HepG2 (cell line): ENCODE measurements around the gene ISG20L2. TPM values are rescaled to one million over a fixed set of nuclear protein-coding genes. Genes with fewer than 3 reads are reported as not detected.
A peak's percentile ranks its signal among the peaks of the same experiment; 100 is the strongest.

Source experiments
- BRCA1 ChIP-seq: sonication (generic); formaldehyde crosslinking; IDR thresholded peaks from 2 replicates; pipeline ENCODE4 v1.4.0; 2020; ENCODE audit warnings: missing genetic modification reagents
- FOSL2 ChIP-seq: sonication (generic); formaldehyde crosslinking; IDR thresholded peaks from 2 replicates; pipeline ENCODE4 v1.4.0; 2020; ENCODE audit warnings: missing genetic modification reagents
- HCFC1 ChIP-seq: fragments of 150-350 bp; IDR thresholded peaks from 2 replicates; pipeline ENCODE4 v1.6.1; 2014; ENCODE audit warnings: low read depth, low read length
- HDAC1 ChIP-seq: sonication (generic); formaldehyde crosslinking; IDR thresholded peaks from 2 replicates; pipeline ENCODE4 v1.5.1; 2020; ENCODE audit warnings: mild to moderate bottlenecking, missing genetic modification reagents
- HOXA7 ChIP-seq: sonication (generic); formaldehyde crosslinking; IDR thresholded peaks from 2 replicates; pipeline ENCODE4 v1.8.1; 2022; ENCODE audit warnings: mild to moderate bottlenecking, missing genetic modification reagents, moderate library complexity
- PAWR ChIP-seq: sonication (generic); formaldehyde crosslinking; IDR thresholded peaks from 2 replicates; pipeline ENCODE4 v1.4.0; 2020; ENCODE audit warnings: missing genetic modification reagents, mild to moderate bottlenecking, borderline replicate concordance
- RFXANK ChIP-seq: IDR thresholded peaks from 2 replicates; pipeline ENCODE4 v1.6.1; 2016
- SMAD3 ChIP-seq: sonication (generic); formaldehyde crosslinking; IDR thresholded peaks from 2 replicates; pipeline ENCODE4 v1.4.0; 2020; ENCODE audit warnings: missing genetic modification reagents
- TERF1 ChIP-seq: sonication (generic); formaldehyde crosslinking; IDR thresholded peaks from 2 replicates; pipeline ENCODE4 v1.8.0; 2022; ENCODE audit warnings: mild to moderate bottlenecking, missing genetic modification reagents, moderate library complexity
- TOPORS ChIP-seq: sonication (generic); formaldehyde crosslinking; IDR thresholded peaks from 2 replicates; pipeline ENCODE4 v1.8.0; 2023; ENCODE audit warnings: mild to moderate bottlenecking, missing genetic modification reagents
- ZBTB4 ChIP-seq: sonication (generic); formaldehyde crosslinking; IDR thresholded peaks from 2 replicates; pipeline ENCODE4 v1.4.0; 2020; ENCODE audit warnings: missing genetic modification reagents, mild to moderate bottlenecking, borderline replicate concordance
- ZBTB42 ChIP-seq: sonication (generic); formaldehyde crosslinking; IDR thresholded peaks from 2 replicates; pipeline ENCODE4 v1.5.0; 2020; ENCODE audit warnings: mild to moderate bottlenecking, missing genetic modification reagents
- ZFY ChIP-seq: sonication (generic); formaldehyde crosslinking; IDR thresholded peaks from 2 replicates; pipeline ENCODE4 v1.4.0; 2020; ENCODE audit warnings: missing genetic modification reagents
- ZIK1 ChIP-seq: sonication (generic); formaldehyde crosslinking; IDR thresholded peaks from 2 replicates; pipeline ENCODE4 v1.5.0; 2020; ENCODE audit warnings: mild to moderate bottlenecking, low read depth, missing genetic modification reagents, borderline replicate concordance
- ZNF124 ChIP-seq: sonication (generic); formaldehyde crosslinking; IDR thresholded peaks from 2 replicates; pipeline ENCODE4 v1.4.0; 2020; ENCODE audit warnings: missing genetic modification reagents
- ZNF3 ChIP-seq: IDR thresholded peaks from 2 replicates; pipeline ENCODE4 v1.7.0; 2017; ENCODE audit warnings: inconsistent platforms
- ZNF441 ChIP-seq: sonication (generic); formaldehyde crosslinking; IDR thresholded peaks from 2 replicates; pipeline ENCODE4 v1.7.0; 2021; ENCODE audit warnings: missing genetic modification reagents, borderline replicate concordance
- ZNF562 ChIP-seq: sonication (generic); formaldehyde crosslinking; IDR thresholded peaks from 2 replicates; pipeline ENCODE4 v1.8.0; 2022; ENCODE audit warnings: missing genetic modification reagents, borderline replicate concordance
- ZNF564 ChIP-seq: sonication (generic); formaldehyde crosslinking; IDR thresholded peaks from 2 replicates; pipeline ENCODE4 v1.8.1; 2023; ENCODE audit warnings: mild to moderate bottlenecking, missing genetic modification reagents
- ZNF616 ChIP-seq: sonication (generic); formaldehyde crosslinking; IDR thresholded peaks from 2 replicates; pipeline ENCODE4 v1.5.0; 2020; ENCODE audit warnings: low read depth, mild to moderate bottlenecking, missing genetic modification reagents
- ZNF720 ChIP-seq: sonication (generic); formaldehyde crosslinking; IDR thresholded peaks from 2 replicates; pipeline ENCODE4 v1.4.0; 2020; ENCODE audit warnings: missing genetic modification reagents
- ZNF724P ChIP-seq: sonication (generic); formaldehyde crosslinking; IDR thresholded peaks from 2 replicates; pipeline ENCODE4 v1.8.0; 2022; ENCODE audit warnings: missing genetic modification reagents, borderline replicate concordance
- polyA plus RNA-seq, 8 experiments: library from polyadenylated mRNA; depleted of rRNA in 3 of 8; stranded (reverse) in 7 of 8; unstranded in 1 of 8; fragments of >200 nt; fragmentation: Illumina TruSeq in 4 of 8; extraction: Trizol in 4 of 8; gene quantifications; 2 replicates each; pipeline versions ENCODE4 v1.2.1 to v1.2.3, GENCODE V29; 2011 to 2016; ENCODE audit warnings: low read depth in 4 of 8, missing spikeins in 1 of 8, mixed read lengths in 1 of 8; ENCODE audit not compliant: insufficient read depth in 1 of 8
- total RNA-seq, 5 experiments: library from RNA; depleted of rRNA; stranded (reverse); fragments of >200 nt; fragmentation: Illumina TruSeq; extraction: Trizol; gene quantifications; 2 replicates each; pipeline ENCODE4 v1.2.3, GENCODE V29; 2016; ENCODE audit warnings: low read depth in 1 of 5

ISG20L2 gene
- total and polyA plus RNA-seq, 2 of the 13 experiments (the other 11 are each of a cell fraction or from before 2014, with no cell fraction given): 19.8 to 21.3 TPM

- TF ChIP-seq HDAC1 (CRISPR knock-in tag): peak; percentile 94
- no peak for TF ChIP-seq ZNF720
- no peak for TF ChIP-seq TERF1 (CRISPR knock-in tag)
- TF ChIP-seq ZNF124 (CRISPR knock-in tag): no peak; the same call in 1 of the 2 replicates
- TF ChIP-seq ZNF564 (CRISPR knock-in tag): 0 out of 2 replicates have a peak, but pooled peaks have one; percentile 64
- no peak for TF ChIP-seq ZNF562
- peak; percentile 94 for TF ChIP-seq TOPORS
- TF ChIP-seq ZNF3 (CRISPR knock-in tag): no peak
- no peak for TF ChIP-seq BRCA1 (CRISPR knock-in tag)
- no peak; the same call in 1 of the 2 replicates for TF ChIP-seq ZIK1 (CRISPR knock-in tag)
- 0 out of 2 replicates have a peak, but pooled peaks have one; percentile 30 for TF ChIP-seq PAWR (CRISPR knock-in tag)
- peak; percentile 47; the same call in 1 of the 2 replicates for TF ChIP-seq FOSL2
- TF ChIP-seq ZNF616 (CRISPR knock-in tag): 0 out of 2 replicates have a peak, but pooled peaks have one; percentile 65
- TF ChIP-seq SMAD3 (CRISPR knock-in tag): 0 out of 2 replicates have a peak, but pooled peaks have one; percentile 56
- peak; percentile 98 for TF ChIP-seq ZFY (CRISPR knock-in tag)
- TF ChIP-seq RFXANK: peak; percentile 59; the same call in 1 of the 2 replicates
- no peak for TF ChIP-seq ZNF441 (CRISPR knock-in tag)
- TF ChIP-seq ZBTB4 (CRISPR knock-in tag): no peak
- no peak for TF ChIP-seq HOXA7 (CRISPR knock-in tag)
- TF ChIP-seq ZBTB42: no peak
- 0 out of 2 replicates have a peak, but pooled peaks have one; percentile 19 for TF ChIP-seq ZNF724P
- peak; percentile 99 for TF ChIP-seq HCFC1
Observed at GRCh38 chr1:156740741-156741480, 12.3 kb upstream of the ISG20L2 start, which contains the start of gene MRPL24 (continued).
